ENCODE results near the gene MARCHF10. TPM values are rescaled to one million over a fixed set of nuclear protein-coding genes. Genes with fewer than 3 reads are reported as not detected.

MARCHF10 gene
- total and polyA plus RNA-seq, 2 donors = 0.14 to 1.1 TPM

DNA sequence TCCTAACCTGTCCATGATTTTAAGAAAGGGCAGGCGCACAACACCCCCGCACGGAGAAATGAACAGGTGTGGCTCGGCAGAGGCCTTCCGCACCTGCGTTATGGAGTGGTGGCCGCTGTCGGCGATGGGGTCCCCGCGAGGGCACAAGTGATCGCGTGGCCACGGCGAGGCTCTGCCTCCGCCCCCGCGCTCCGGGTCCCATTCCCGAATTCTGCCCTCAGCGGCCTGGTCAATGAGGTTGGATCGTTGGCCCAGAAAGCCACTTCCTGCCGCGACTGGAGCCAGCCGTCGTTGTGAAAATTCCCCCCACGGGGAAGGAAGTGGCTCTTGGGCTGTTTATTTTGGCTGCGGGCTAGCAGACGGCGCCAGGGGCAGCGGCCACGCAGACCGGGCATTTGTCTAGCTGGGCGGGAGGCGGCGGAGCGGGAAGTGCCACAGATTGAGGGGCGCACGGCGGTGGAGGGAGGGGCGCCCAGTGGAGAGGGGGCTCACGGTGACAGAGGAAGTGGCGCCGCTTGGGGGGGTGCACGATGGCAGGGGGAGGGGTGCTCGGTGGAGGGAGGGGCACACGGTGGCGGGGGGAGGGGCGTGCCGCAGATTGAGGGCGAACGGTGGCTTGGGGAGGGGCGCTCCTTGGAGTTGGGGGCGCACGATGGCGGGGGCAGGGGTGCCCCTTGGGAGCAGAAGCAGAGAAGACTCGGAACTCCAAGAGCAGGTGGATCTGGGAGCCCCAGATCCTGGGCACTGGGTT is 155.7 kb downstream of the MARCHF10 start:
- Histone ChIP-seq H3K36me3 (ENCODE audit: control insufficient read depth in 2 of 2, insufficient read depth in 2 of 2, low read length in 1 of 2) (no peaks in the 10 kb centered on the region), H3K4me3 (ENCODE audit: low read length in 2 of 2) (peak overlapping the region; percentile 64), H3K4me1 (ENCODE audit: control insufficient read depth in 2 of 2, insufficient read depth in 2 of 2, low read length in 2 of 2) (peaks cover 0 to 26% of the 10 kb centered on the region in 2 donors), H3K27ac (ENCODE audit: low read depth in 1 of 2, low read length in 1 of 2) (peak overlapping the region; percentile 68 to 74), H3K9me3 (ENCODE audit: control insufficient read depth in 2 of 2, insufficient read depth in 1 of 2, low read length in 1 of 2) (no peaks in the 10 kb centered on the region), H3K27me3 (ENCODE audit: control insufficient read depth in 2 of 2, insufficient read depth in 1 of 2, low read length in 1 of 2) (peaks cover 0 to 2% of the 10 kb centered on the region in 2 donors)
- peak in 7 of 9 donors; percentile 33 to 79 (median 54) for DNase-seq (ENCODE audit: low read depth in 6 of 9, low spot score in 9 of 9)
- WGBS = 2% methylated on average over 57 of the region's 57 CpGs

Other genes starting within 250 kb of the MARCHF10 start
- 9.0 TPM for gene MRC2, start 180.6 kb downstream of the MARCHF10 start, total RNA-seq
- gene MRC2, start 180.6 kb downstream of the MARCHF10 start, polyA plus RNA-seq = 14.5 TPM
- gene TANC2, start 157.9 kb upstream of the MARCHF10 start, total RNA-seq = 7.8 TPM
- 2.5 TPM for gene TANC2, start 157.9 kb upstream of the MARCHF10 start, polyA plus RNA-seq

Data from thymus (tissue), 11 donors.